HL-60/S4 treated with retinoic acid at 250 ng/mL for 4 days and 3 days (cell line): Measurements from ENCODE around the gene LENG9.

Experiments
- in situ Hi-C: fragments of 300-500 bp; cut with MboI; formaldehyde crosslinking; loops from 2 replicates; pipeline ENCODE4 v1.7.0; 2022; ENCODE audit warnings: low sequenced_read_pairs

The LENG9 gene

DNA sequence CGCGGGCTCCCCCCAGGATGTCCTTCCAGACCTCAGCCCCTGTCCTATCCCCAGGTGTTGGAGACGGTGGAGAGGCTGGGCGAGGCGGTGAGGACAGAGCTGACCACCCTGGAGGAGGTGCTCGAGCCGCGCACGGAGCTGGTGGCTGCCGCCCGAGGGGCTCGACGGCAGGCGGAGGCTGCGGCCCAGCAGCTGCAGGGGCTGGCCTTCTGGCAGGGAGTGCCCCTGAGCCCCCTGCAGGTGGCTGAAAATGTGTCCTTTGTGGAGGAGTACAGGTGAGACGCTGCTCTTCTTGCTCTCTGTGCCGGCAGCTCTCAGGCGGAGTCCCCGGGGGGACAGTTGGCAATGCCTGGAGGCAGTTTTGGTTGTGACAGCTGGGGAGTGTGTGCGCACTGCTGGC lies 41.4 kb downstream of the LENG9 start:
- in situ Hi-C loops = no loop called here

DNA sequence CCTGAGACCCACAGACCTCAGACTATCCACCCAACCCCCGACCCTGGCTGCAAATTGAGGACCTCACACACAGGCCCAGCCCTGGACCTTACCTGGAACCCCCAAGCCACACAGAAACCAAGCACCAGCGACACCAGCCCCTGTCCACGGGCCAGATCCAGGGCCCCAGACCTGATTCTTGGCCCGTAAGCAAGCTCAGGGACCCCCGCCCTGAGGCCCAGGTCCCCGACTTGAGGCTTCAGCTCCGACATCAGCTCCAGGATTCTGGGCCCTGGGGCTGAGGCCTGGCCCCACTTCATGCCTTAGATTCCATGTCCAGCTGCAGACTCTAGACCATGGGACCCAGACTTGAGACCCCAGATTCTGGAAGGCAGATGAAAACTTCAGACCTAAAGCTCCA lies 42.1 kb downstream of the LENG9 start:
- in situ Hi-C loops = no loop called here

DNA sequence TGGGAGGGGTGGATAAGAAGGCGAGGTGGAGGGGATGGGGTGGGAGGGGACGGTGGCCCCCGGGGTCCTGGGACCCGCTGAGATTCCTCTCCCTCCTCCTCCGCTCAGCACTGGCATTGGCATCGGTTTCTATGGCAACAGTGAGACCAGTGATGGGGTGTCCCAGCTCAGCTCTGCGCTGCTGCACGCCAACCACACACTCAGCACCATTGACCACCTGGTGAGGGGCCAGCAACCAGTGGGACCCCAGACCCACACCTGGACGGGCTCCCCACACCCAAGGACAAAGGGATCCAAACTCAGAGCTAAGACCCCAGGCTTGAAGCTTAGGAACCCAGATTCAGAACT lies 42.4 kb downstream of the LENG9 start:
- in situ Hi-C loops = no loop called here

DNA sequence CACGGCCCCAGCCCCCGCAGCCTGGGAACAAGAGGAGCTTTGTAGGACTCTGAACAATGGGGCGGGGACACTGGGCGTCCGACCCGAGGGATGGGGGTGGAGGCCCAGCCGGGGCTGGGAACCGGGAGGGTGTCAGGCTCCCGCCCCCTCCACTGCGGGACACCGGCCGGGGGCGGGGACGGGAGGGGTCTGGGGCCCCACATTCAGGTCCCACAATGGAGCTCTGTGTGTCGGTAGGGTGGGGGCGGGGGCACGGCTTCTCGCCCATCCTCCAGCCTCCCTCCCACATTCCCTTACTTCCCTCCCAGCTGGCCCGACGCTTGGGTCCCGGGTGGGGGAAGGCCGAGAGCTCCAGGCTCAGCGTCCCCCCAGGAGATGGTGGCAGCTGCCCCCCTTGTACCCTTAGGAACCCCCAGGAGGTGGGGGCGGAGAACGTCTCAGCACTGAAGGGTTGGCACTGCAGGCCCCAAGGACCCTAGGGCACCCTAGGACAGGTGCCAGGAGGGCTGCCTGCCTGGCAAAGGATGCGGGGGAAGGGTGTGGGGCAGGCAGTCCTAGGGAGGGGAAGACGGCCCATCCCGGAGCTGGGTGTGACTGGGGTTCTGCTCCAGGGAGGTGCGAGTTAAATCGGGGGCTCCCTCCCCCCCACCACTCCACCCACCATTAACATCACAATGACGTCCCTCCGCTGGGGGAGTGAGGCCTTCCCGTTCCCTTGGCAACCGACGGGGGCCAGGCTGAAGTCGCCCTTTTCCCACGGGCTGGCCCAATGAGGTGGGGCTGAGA lies 43.0 kb downstream of the LENG9 start:
- in situ Hi-C loops = no loop called here

DNA sequence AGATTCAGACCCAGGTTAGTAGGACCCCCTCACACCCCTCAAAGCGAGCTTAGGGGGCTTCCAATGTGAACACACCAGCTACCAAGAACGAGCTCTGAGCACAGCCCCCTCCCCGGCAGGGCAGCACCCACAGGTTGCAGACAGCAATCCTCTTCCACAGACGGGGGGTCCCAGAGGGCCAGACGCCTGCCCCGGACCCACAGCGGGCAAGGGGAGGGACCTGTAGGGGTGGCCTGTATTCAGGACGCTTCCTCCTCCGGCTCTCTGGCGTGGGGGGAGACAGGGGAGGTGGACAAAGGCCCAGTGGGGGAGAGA lies 43.6 kb downstream of the LENG9 start:
- in situ Hi-C loops = no loop called here

DNA sequence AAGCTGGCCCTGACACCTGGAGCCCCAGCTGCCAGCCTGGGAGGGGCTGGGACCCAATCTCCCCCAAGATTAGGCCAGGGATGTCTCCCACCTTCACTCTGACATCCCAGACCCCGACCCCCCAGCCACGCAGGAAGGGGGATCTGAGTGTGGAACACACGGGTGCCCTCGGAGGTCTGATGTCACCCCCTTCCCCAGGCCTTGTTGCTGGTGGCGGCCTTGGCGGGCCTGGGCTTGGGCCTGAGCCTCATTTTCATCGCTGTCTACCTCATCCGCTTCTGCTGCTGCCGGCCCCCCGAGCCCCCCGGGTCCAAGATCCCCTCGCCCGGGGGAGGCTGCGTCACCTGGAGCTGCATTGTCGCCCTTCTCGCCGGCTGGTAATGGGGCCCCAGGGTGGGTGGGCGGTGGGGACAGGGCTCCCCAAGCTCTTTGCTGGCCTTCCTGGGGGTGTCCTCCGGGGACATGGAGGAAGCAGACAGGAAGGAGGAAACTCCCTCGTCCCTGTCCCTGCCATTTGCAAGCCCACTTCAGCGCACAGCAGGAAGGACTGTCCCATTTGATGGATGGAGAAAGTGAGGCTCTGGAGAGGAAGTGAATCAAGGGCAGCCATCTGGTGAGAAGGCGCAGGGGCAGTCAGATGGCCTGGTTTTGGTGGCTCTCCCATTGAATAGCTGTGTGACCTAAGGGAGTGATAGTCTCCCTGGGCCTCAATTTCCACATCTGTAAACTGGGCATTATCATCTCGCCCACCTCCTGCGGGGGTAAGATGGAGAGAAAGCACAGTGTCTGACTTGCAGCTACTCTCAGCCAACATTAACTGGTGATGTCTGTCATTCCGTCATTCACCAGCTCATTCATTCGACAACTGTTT lies 44.4 kb downstream of the LENG9 start:
- in situ Hi-C loops = no loop called here

DNA sequence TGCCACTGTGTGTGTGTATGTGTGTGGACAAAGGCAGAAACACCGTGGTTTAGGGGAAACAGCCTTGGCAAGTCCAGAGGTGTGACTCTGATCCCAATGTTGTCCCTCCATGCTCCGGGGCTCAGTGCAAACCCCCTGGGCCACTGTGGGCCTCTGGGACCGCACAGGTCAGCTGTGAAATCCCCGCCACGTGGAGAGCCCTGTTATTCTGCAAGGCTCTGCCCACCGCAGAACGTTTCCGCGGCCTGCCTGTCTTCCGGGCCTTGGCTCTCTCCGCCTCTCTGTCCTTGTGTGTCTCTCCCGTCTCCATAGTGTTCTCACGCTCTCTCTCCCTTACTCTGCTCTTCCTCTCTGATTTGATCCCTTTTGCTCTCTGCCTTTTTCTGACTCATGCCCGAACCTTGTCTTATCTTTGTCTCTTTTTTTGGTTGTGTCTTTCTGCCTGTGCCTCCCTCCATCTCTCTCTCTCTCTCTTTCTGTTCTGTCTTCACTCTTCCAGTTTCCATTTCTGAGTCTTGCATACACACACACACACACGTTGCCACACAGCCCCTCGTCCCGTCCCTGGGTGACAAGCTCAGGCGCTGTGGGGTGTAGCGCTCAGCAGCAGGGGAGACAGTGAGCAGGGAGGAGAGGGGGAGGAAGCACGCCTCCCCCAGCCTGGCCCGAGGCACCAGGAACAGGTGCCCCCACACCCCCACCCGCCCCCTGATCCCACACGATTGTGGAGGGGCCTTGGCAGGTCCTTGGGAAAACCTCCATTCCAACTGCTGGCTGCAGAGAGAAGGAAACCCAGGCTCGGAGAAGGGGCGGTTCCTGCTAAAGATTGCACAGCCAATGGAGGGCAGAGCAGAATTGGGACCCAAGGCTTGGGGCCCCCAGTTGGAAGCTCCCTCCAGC lies 45.3 kb downstream of the LENG9 start:
- in situ Hi-C loops = no loop called here

DNA sequence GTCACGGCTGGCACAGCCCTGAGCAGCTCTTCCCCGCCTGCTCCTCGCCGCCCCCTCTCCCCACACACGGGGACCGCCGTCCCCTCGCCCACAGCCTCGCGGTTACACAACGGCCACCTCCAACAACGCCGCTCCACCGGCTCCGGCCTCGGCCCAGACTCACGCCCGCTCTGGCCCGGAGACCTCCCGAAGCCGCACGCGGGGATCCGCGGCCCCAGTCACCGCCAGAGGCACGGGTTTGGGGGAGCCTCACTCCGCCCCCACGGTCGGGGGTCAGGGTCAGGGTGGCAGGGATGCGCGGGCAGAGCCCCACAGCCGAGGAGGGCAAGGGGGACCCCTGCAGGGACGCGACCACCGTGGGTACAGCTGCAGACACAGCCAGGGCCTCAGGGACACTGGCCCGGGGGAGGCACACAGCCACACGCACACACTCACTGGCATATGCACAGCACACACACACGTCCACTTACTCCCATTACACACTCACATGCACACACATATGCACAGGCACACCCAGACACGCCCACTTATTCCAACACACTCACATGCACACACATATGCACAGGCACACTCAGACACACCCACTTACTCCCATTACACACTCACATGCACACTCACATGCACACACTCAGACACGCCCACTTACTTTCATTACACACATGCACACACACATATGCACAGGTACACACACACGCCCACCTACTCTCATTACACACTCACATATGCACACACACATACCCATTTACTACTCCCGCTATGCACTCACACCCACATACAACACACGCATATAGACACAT lies 46.7 kb downstream of the LENG9 start:
- in situ Hi-C loops = no loop called here

DNA sequence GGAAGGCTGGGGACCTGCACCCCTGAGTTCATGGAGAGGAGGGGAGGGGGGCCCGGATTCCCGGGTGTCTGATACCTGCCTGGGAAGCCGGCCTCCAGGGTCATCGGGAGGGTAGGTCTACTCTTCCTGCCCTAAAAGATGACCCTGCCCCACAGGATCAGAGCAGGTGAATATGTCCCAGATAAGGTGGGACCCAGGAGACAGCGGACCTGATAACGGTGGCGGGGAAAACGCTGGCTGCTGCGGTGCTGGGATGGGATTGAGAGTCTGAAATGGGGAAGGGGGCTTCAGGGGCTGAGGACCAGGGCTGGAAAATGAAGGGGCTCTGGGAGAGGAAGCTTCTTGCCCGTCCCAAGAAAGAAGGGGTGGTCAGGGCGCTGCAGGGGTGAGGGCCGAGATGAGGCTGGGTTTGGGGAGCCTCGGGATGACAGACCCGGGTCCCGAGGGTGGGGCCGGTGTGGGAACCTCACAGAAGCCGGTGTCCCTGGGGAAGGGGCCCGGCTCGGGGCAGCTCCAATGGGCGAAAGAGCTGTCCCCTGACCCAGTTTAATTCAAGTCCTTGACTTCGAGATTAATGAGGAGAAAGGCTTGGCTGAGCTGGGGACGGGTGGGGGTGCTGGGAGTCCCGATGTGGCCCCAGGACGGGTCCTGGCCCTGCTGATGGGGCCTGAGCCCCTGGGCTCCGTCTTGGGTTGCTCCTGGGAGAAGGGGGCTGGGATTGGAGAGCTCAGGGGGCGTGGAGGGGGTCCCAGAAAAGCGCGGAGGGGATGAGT lies 47.5 kb downstream of the LENG9 start:
- in situ Hi-C loops = no loop called here

DNA sequence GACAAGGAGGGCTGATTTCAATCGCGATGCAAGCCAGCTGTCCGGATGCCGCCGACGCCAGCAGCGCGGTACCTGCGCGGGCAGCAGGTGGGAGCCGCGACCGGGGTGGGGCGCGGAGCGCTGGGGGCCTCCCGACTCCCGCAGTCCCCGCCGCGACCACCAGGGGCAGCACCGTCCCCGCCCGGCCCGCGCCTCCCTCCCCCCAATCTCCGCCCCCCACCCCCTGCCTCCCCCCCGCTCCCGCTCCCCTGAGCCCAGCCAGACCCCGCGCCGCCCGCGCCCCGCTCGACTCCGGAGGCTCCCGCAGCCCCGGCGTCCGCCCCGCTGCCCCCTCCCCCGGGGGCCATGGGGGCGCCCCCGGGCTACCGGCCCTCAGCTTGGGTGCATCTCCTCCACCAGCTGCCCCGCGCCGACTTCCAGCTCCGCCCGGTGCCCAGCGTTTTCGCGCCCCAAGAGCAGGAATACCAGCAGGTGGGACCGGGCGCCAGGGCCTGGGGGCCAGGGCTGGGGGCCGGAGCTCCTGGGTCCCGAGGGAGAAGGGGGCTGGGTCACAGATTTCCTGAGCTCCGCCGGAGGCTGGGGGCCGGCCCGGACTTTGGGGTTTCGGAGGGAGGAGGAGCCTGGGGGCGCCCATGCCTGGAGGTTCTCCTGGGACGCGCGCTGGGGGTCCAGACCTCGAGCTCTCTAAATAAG lies 48.2 kb downstream of the LENG9 start, which contains the start of gene TTYH1:
Gene TTYH1, plus strand, starts transcription at position 257 of the 693 bp plus-strand sequence. Its CDS starts 89 bp downstream, at position 346.
- in situ Hi-C loops = no loop called here

DNA sequence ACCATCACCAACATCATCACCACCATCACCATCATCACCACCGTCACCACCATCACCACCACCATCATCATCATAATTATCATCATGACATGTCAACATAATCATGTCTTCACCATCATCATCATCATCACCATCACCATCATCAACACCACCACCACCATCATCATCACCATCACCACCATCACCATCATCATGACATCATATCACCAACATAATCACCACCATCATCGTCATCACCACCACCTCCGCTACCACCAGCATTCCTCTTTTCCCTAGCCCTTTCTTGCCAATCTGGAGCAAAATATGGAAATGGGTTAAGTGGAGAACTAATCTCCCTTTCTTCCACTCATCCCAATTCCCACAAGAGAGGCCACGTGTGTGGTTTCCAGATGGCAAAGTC lies 49.4 kb downstream of the LENG9 start:
- in situ Hi-C loops = no loop called here

DNA sequence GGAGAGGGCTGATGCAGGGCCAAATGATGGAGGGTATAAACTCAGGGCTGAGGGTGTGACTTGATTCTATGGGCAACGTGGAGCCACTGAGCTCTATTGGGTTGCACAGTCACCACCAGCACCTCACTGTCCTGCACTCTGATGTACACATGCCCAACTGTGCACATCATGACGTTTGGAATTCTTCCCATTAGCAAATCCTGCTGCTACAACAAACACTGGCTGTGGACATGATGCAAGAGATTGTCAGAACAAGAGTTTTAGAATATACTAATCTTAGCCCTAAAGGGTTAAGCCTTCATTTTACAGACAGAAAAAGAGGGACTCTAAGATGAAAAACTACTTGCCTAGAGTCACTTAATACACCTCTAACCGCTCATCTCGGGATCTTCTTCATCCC lies 50.7 kb downstream of the LENG9 start:
- in situ Hi-C loops = no loop called here
